ENCODE data around the gene NKD1. TPM values are rescaled to one million over a fixed set of nuclear protein-coding genes. Genes with fewer than 3 reads are reported as not detected.

The NKD1 gene
- total RNA-seq, 4 donors from 2014 or later, result 3.5 to 48.1 (median 8.9) TPM

DNA sequence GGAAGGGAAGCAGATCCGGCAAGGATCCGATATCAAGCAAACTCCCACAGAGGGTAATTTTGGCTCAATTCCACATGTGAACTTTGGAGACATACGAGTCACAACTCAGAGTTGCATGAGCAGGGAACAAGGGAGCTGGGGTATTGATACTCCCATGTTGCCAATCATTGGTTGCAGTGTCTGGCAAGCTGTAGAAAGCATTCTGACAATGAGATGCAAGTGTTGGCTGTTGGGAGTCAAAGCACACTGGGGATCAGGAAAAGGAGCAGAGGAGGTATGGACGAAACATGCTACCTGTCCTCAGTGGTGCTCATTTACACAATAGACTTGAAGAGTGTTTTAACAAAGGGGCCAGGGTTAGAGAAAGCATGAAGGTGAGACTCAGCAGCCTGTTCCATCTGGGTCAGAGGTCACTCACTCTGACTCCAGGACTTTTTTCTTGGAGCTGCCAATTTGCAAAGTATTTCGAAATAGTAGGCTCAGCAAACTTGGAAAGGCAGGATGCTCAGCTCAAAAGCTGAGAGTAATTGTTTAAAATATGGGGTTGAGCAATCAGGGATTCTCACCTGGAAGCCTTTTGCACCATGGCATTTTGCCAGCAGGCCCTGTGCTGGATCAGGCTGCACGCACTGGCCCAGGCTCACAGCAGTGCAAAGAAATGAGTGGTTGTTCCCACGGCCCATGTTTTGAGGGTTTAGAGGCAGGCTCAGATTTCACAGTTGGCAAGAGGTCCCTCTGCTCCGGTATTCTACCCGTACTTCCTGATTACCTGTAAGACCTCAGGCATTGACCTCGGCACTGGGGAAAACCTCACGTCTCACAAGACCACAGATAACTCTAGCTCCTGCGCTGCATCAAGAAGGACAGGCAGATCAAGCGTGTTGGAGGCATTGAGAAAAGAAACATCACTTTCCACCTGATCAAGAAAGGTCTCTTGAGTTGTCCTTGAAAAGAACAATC lies 17.6 kb upstream of the NKD1 start:
- no peak for DNase-seq
- H3K27ac ChIP-seq, result no peak overlapping the region
- H3K36me3 ChIP-seq, result no peaks in the 10 kb centered on the region
- H3K4me3 ChIP-seq, result no peak overlapping the region
- TF ChIP-seq POLR2A (IDR thresholded peaks at IDR 0.05), result no peak
- TF ChIP-seq, protein P1, sequence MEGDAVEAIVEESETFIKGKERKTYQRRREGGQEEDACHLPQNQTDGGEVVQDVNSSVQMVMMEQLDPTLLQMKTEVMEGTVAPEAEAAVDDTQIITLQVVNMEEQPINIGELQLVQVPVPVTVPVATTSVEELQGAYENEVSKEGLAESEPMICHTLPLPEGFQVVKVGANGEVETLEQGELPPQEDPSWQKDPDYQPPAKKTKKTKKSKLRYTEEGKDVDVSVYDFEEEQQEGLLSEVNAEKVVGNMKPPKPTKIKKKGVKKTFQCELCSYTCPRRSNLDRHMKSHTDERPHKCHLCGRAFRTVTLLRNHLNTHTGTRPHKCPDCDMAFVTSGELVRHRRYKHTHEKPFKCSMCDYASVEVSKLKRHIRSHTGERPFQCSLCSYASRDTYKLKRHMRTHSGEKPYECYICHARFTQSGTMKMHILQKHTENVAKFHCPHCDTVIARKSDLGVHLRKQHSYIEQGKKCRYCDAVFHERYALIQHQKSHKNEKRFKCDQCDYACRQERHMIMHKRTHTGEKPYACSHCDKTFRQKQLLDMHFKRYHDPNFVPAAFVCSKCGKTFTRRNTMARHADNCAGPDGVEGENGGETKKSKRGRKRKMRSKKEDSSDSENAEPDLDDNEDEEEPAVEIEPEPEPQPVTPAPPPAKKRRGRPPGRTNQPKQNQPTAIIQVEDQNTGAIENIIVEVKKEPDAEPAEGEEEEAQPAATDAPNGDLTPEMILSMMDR (IDR thresholded peaks at IDR 0.05), result no peak
- intact Hi-C loops (cut with DNase I; ENCODE audit: low total_unique reads), result no loop called here
- no peaks in the 10 kb centered on the region for H3K27me3 ChIP-seq
- H3K9me3 ChIP-seq, result no peaks in the 10 kb centered on the region
- no peaks in the 10 kb centered on the region for H3K4me1 ChIP-seq

DNA sequence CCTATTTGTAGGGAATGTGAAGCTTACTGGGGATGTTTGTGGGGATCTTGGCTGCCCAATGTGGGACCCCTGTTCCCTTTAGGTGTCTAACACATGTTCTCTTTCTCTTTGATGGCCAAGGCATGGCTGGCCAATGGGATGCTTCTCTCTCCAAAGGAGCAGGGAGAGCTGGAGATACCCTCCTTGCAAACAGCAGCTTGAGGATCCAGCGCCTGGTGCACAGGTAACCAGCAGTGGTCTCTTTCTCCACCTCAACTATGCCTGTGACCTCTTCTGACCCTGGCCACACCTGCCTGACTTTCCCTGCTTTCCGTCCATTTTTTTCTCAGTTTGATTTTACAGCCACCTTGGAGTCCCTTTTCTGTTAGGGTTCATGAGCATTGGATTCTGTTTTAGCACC lies 16.8 kb upstream of the NKD1 start:
- Histone ChIP-seq H3K27me3 (no peaks in the 10 kb centered on the region), H3K27ac (no peak overlapping the region), H3K9me3 (no peaks in the 10 kb centered on the region), H3K4me1 (no peaks in the 10 kb centered on the region), H3K36me3 (no peaks in the 10 kb centered on the region), H3K4me3 (no peak overlapping the region)
- TF ChIP-seq POLR2A (IDR thresholded peaks at IDR 0.05), result no peak
- TF ChIP-seq, protein P1 (IDR thresholded peaks at IDR 0.05), result no peak
- no peak for DNase-seq
- intact Hi-C loops (cut with DNase I; ENCODE audit: low total_unique reads), result no loop called here

DNA sequence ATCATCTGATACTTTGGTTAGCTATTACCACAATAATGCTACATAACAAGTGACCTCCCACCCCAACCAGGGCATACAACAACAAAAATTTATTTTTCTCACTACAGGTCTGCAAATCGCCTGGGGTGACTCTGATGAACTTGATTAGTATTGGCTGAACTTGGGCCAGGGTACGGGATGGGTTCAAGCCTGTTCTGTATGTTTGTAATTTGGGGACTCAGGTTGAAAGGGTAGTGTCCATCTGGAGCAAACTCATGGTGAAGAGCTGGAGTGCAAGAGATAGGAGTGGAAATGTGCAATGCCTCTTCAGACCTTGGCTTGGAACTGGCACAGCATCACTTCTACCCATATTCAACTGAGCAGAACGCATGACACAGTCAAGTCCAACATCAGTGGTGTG lies 16.3 kb upstream of the NKD1 start:
- Histone ChIP-seq H3K27ac (no peak overlapping the region), H3K4me1 (no peaks in the 10 kb centered on the region), H3K36me3 (no peaks in the 10 kb centered on the region), H3K4me3 (no peak overlapping the region), H3K27me3 (no peaks in the 10 kb centered on the region), H3K9me3 (no peaks in the 10 kb centered on the region)
- no peak for DNase-seq
- TF ChIP-seq, protein P1 (IDR thresholded peaks at IDR 0.05), result no peak
- no peak for TF ChIP-seq POLR2A (IDR thresholded peaks at IDR 0.05)
- intact Hi-C loops (cut with DNase I; ENCODE audit: low total_unique reads), result no loop called here

DNA sequence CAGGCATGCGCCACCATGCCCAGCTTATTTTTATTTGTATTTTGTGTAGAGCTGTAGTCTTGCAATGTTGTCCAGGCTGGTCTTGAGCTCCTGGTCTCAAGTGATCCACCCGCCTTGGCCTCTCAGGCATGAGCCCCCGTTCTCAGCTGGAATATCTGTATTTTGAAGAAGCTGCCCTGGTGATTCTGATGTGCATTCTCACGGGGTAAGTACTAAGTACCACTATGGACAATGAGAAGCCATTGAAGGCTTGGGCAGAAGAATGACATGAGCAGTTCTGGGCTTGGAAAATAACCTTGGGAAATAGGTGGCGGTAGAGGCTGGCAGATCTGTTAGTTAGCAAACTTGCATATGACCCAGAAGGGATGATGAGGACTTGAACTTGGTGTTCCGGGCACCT lies 15.6 kb upstream of the NKD1 start:
- no peaks in the 10 kb centered on the region for H3K9me3 ChIP-seq
- H3K27ac ChIP-seq, result no peak overlapping the region
- H3K36me3 ChIP-seq, result no peaks in the 10 kb centered on the region
- intact Hi-C loops (cut with DNase I; ENCODE audit: low total_unique reads), result no loop called here
- no peak overlapping the region for H3K4me3 ChIP-seq
- TF ChIP-seq, protein P1 (IDR thresholded peaks at IDR 0.05), result no peak
- no peak for TF ChIP-seq POLR2A (IDR thresholded peaks at IDR 0.05)
- no peak for DNase-seq
- H3K27me3 ChIP-seq, result no peaks in the 10 kb centered on the region
- H3K4me1 ChIP-seq, result no peaks in the 10 kb centered on the region

DNA sequence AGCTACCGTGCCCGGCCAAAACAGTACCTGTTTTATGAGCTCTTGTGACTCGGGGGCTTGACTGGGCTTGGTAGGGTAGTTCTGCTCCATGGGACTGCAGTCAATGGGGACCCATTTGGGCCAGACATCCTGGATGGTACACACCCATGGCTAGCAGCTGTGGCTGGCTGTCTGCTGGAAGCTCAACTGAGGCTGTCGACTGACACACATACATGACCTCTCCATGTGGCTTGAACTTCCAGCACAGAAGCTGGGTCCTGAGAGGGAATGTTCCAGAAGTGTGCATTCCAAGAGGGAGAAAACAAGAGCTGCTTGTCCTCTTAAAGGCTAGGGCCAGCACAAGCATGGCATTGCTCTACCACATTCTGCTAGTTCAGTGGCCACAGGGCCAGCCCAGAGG lies 14.9 kb upstream of the NKD1 start:
- no peak overlapping the region for H3K4me3 ChIP-seq
- no peaks in the 10 kb centered on the region for H3K4me1 ChIP-seq
- intact Hi-C loops (cut with DNase I; ENCODE audit: low total_unique reads), result no loop called here
- no peak overlapping the region for H3K27ac ChIP-seq
- TF ChIP-seq POLR2A (IDR thresholded peaks at IDR 0.05), result no peak
- TF ChIP-seq, protein P1 (IDR thresholded peaks at IDR 0.05), result no peak
- DNase-seq, result no peak
- no peaks in the 10 kb centered on the region for H3K27me3 ChIP-seq
- H3K9me3 ChIP-seq, result no peaks in the 10 kb centered on the region
- H3K36me3 ChIP-seq, result no peaks in the 10 kb centered on the region

Measured in uterus (tissue), 4 donors.